Stimulated activated CD4-positive, alpha-beta T cell treated with anti-CD3 and anti-CD28 coated beads, TNF-alpha, amount 100 ng/mL, for 4 hours (primary cell): ENCODE results near the gene LGALS3.
A peak's percentile ranks its signal among the peaks of the same experiment; 100 is the strongest.
"Not testable (repeated sequence)": the region's sequence is repeated elsewhere in the genome, so short reads cannot be mapped to it uniquely, and the experiment has no call there.

ENCODE experiments used
- DNase-seq, 3 experiments: peaks; one replicate each; pipeline ENCODE4 v3.0.0-alpha.2; 2020; ENCODE audit warnings: low read depth in 3 of 3

LGALS3 gene

DNA sequence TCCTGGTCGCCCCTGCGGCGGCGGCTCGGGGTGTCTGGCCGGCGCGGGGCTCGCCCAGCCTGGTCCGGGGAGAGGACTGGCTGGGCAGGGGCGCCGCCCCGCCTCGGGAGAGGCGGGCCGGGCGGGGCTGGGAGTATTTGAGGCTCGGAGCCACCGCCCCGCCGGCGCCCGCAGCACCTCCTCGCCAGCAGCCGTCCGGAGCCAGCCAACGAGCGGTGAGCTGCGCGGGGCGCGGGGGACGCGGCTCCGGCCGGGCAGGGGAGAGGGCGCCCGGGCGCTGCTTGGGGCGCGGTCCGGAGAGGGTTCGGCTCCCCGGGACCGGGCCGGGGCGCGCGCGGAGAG lies at the start of gene LGALS3:
Gene LGALS3 (plus strand): TSS at position 167 of the 342 bp plus-strand sequence. CDS start 8,122 bp downstream, outside the sequence.
- peak in 1 of 3 experiments; percentile 21 for DNase-seq

DNA sequence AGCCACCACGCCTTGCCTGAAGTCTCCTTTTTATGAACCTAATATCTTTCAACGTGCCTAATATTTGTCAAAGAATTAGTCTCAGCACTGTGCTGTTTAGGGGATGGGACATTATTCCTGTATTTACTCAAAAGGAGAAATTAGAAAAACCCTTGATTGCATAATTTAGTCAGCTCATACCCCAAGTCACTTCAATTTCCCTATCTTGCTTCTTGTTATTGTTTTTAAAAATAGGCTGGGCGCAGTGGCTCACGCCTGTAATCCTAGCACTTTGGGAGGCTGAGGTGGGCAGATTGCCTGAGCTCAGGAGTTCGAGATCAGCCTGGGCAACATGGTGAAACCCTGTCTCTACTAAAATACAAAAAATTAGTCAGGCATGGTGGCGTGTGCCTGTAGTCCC lies 49.1 kb upstream of the LGALS3 start:
- DNase-seq: not testable (repeated sequence)

DNA sequence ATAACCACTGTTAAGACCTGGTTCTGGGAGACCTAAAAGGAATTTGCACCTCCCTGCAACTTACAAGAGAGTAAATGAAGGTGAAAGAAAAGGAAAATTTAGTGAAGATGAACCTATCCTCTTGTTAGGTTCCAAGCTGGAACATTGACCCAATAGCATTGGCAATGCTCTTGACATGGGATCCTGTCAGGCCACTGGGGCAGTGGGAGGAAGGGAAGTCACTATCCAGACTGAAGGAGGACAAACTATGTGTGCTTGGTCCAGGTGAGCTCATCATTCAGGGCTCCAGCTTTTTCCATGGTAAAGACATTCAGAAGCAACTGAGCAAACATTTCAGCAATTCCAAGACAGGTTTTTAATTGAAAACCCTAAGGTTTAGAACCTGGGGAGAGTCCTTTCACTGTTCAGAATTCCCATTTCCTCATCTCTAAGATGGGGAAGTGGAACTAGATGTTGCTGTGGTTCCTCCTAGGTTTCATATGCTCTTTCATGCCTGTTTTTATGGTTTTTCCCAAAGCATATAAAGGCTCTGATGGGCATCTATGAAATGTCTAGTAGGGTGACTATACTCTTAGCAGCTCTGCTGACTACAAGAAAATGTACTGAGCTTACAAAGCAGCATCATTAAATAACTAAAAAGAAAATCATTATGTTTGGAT lies 44.5 kb upstream of the LGALS3 start:
- DNase-seq: no peak

DNA sequence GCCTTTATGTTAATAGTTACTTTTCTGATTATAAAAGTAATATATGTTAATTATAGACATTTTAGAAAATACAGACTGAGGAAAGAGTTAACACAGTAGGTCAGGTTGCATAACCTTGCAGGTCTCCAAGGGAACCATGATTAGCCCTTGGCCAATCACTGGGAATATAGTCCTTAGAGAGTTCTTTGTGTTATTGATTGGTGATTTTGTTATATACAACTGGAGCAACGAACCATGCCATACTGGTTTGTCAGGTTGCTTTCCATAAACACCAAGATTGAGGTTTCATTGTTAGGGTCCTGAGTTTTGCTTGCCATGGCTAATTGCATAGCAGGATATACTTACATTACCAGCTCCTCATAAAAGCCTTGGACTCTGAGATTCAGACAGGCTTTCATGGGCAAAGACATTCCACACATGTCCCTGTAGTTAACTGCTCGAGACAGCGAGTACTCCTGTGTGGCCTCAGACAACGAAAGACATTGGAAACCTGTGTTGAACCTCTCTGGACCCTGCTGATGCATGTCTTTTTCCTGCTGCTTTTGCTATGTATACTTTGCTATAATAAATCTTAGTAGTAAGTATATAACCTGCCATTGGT lies 43.9 kb upstream of the LGALS3 start:
- no peak for DNase-seq

DNA sequence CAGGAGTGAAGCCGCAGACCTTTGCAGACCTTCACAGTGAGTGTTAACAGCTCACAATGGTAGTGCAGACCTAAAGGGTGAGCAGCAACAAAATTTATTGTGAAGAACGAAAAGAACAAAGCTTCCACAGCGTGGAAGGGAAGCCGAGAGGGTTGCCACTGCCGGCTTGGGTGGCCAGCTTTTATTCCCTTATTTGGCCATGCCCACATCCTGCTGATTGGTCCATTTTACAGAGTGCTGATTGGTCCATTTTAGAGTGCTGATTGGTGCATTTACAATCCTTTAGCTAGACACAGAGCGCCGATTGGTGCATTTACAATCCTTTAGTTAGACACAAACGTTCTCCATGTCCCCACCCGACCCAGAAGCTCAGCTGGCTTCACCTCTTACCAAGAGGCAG lies 42.1 kb upstream of the LGALS3 start:
- DNase-seq: no peak

DNA sequence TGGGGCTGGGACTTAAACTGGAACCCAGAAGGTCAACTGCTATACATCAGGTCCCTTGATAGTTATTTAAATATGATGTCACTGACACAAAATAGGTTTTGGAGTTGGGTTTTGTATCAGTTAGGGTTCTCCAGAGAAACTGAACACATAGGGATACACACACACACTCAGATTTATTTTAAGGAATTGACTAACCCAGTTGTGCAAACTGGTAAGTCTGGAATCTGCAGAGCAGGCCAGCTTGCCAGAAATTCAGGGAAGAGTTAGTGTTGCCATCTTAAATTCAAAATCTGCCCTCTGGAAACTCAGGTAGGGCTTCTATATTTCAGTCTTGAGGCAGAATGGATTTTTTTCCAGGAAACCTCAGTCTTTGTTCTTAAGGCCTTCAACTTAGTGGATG lies 40.7 kb upstream of the LGALS3 start:
- no peak for DNase-seq

DNA sequence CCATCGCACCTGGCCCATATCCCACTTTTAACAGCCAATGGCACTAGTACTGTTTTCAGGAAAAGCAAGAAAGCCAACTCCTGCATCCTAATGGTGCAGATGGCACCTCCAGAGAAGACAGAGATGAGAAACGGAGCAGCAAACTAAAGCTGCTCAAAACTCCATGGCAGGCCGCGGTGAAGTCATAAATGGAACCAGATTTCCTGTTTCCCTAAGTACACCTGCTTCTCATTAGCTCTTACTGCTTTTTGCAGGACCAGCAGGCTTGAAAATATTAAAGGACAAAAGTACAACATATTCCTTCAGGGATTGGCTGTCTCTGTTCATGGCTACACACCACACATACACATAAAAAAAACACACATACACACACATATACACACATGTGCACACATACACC lies 36.7 kb upstream of the LGALS3 start:
- DNase-seq: no peak

DNA sequence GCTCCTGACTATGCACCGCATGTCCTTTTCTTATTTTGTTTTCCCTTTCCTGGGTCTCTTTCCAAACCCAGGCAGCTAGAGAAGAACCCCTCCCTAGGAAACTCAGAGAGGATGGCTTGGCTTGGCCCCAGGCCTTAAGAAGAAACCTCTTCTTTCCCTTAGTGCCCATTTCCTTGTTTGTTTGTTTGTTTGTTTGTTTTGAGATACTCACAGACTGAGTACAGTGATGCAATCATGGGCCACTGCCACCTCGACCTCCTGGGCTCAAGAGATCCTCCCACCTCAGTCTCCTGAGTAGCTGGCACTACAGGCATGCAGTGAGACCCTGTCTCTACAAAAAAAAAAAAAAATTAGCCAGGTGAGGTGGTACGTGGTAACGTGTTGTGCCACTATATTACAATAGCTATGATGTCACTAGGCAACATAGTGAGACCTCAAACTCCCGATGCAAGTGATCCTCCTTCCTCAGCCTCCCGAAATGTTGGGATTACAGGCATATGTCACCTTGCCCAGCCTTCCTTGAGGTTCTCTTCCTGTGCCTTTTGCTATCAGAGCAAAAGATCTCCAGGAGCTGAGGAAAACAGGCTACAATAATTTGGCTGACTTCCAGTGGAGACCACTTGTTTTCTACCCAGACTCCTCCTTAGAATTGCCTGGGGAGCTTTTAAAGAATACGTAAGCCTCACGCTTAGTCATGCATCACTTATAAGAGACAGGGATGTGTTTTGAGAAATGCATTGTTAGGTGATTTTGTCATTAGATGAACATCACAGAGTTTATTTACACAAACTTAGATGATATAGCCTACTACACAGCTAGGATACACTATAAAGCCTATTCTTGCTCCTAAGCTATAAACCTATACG lies 34.5 kb upstream of the LGALS3 start:
- no peak for DNase-seq

DNA sequence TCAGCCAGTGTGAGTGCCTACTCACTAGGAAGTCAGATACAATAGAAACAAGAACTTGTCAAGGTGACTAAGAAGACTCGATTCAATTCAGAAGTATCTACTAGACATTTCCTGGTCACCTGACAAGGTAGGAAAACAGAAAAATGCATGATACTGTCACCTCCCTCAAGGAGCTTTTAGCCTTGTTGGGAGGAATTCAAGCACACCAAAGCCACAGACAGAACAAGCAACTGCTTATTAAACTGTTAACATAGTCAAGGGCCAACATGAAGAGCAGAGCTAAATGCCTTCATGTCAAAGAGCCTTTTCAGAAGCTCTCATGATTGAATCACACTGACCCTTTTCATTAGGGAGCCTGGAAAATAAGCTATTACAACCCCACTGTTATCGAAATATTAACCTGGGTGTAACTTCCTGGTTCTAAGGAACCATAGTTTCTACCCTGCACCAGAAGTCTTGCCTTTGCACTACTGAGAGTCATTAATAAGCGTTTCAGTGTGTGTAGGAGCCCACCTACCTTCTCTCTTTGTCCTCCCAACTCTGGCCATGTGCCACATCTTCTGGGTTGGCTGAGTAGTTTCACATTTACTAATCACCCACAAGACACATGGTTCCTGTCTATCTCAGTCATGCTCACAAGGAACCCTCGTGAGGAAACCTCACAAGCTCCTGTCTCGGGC lies 31.0 kb upstream of the LGALS3 start:
- DNase-seq: peak in 1 of 3 experiments; percentile 7

DNA sequence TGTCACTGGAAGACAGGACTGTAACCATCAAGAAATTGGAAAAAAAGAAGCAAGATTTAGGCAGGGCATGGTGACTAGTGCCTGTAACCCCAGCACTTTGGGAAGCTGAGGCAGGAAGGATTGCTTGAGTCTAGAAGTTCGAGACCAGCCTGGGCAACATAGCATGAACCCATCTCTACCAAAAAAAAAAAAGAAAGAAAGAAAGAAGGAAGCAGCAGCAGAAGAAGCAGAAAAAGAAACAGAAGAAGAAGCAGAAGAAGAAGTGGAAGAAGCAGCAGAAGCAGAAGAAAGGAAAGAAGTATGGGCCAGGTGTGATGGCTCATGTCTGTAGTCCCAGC lies 30.5 kb upstream of the LGALS3 start:
- no peak for DNase-seq

DNA sequence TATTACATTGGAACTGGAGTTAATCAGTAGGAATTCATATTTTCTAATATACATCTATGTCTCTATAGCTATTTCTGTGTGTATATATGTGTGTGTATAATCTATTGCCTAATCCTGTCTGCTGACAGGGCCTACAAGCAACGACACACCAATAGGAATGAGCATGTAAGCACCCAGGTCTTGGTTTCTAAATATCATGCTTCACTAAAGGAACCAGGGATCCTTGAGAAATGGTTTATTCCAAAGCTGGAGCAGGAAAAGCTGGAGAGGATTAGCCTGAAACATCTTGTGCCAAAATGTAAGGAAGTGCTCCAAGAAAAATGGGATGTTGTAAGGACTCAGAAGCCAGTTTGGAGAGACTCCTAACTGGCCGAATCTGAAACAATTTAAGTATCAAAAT lies 29.3 kb upstream of the LGALS3 start:
- DNase-seq: no peak

DNA sequence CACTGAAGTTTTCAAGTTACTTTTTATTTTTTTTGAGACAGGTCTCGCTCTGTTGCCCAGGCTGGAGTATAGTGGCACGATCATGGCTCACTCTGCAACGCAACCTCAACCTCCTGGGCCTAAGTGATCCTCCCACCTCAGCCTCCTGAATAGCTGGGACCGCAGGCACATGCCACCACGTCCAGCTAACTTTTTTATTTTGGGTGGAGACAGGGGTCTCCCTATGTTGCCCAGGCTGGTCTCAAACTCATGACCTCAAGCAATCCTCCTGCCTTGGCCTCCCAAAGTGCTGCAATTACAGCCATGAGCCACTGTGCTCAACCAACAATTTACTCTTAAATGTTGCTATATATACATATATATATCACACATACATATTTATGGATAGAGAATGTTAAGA lies 27.4 kb upstream of the LGALS3 start:
- DNase-seq: no peak

DNA sequence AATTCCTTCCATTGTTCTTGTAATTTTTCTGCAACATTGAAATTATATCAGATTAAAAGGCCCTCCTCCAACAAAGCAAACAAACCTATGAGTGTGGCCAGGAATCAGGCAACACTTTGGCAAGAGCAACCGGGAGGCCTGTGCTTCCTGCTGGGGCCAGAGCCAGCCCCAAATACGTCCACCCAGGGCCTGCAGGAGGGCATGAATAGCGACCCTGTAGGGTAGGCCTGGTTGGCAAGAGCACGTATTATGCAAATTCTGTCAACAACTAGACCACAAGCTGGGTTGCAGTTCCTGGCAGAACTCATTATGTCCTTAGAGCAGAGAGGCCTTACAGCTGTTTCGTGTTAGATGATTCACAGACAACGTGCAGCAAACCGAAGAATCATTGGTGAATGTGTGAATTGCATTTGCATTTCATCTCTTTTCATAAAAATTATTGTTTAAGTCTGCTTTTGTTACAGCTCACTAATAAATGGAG lies 26.9 kb upstream of the LGALS3 start:
- no peak for DNase-seq

DNA sequence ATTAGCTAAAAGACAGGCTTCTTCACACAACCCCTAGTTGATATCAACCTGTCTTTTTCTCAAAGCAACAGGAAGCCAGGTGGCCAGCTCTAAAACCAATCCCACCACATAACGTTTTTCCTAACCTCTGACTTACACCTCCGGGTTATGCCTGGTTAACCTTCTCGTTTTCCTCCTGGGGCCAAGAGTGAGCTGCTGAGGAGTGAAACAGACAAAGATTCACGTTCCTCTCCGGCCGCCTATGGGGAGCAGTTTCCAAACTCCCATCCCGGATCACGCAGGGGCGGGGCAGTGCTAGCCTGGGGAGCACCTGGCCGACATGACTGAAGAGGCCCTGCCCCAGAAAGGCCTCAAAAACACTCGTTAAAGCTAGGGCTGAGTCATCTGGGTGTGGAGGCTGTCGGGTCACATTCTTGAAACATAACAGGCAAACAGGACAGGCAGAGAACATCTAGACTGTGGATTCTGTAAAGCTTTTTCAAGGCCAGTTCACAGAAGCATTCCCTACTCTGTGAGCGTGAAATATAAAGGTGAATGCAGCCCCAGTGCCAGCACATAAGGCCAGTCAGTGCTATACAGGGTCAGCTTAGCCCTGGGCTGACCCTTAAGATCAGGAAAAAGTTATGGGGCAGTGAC lies 25.9 kb upstream of the LGALS3 start:
- DNase-seq: peak in 2 of 3 experiments; percentile 9 to 16

DNA sequence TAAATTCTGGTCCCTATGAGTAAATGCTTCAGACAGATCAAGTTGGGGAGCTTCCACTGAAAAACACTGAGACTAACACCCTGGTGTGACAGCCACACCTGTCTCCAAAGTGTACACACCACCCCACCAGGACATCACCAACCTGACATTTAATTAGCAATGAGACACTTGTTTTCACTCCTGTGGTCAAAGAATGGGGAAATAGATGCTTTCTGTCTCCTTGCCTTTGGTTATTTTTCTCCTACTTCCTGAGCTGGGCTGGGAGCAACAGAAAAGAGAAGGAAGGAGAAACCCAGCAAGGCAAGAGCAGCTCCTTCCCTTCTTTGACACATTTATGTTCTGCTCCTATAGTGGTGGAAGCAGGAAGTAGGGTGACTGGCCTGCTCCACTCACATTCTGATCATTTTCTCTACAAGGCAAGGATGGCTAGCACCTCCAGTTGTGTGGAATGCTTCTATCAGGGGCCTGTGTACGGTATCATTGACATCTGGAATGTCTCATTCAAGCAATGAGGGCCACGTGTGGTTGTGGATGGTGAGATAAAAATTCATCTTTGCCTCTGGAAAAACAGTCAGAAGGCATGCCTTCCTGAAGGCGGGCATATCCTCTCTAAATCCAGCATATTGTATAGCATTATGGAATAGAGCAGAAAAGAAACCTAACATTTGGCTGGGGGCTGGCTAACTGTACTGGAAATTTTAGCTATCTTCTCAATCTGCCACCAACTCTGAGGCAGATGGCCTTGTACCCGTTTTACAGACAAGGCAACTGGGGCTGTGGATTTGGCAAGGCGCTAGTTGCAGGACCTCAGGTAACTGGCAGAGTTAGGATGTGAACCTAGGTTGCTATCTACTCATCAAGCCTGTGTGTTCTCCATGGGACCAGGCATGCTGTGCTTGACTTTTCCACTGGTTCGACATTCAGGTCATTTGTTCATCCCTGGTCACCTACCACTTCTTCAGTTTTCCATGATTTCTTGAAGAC lies 24.8 kb upstream of the LGALS3 start:
- no peak for DNase-seq

DNA sequence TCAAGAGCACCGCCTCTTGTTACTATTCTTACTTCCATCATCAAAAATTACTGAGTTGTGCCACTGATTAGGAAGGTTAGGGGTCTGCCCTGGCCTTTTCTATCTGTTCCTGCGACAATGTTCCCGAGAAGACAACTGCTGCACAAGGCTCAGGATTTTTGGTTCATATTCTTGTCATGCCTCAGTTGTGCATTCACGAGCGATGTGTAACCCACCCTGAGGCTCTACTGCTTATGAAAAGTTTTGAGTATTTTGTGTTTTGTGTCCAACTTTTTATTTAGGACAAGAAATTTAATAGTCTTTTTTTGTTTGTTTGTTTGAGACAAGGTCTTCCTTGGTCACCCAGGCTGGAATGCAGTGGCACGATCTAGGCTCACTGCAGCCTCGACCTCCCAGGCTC lies 23.1 kb upstream of the LGALS3 start:
- DNase-seq: no peak

DNA sequence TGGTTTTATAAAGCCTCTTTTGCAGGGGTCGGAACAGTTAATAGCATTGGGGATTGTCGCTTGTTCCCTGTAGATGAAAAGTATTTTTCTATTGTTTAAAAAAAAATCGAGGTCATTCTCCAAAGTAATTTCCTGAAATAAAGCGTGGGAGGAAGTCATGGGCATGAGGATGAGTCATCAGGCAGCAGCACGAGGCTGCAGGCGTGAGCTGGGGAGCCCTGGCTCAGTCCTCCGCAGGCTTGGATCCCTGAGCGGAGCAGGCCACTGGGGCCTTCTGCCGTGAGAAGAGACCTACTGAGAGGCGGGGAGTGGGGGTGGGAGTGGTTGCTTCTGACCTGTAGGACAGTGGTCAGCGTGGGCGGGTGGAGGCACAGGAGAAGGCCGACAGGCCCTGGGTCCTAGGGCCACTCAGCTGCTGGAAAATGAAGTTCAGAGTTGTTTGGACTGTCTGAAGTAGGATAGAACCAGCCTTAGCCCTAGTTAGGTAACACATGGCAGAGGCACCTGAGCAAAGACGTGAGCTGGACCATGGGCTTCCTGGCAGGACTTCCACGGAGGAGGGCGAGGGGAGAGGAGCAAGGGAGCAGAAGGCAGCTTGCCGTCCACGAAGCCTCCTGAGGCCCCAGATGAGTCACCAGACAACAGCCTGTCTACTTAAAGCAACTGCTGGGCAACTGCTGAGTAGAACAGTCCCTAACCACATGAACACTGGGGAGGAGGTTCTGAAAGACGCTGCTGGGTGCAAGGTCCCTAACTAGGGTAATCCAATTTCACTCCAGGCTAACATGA lies 21.1 kb upstream of the LGALS3 start:
- DNase-seq: peak in 1 of 3 experiments; percentile 13

DNA sequence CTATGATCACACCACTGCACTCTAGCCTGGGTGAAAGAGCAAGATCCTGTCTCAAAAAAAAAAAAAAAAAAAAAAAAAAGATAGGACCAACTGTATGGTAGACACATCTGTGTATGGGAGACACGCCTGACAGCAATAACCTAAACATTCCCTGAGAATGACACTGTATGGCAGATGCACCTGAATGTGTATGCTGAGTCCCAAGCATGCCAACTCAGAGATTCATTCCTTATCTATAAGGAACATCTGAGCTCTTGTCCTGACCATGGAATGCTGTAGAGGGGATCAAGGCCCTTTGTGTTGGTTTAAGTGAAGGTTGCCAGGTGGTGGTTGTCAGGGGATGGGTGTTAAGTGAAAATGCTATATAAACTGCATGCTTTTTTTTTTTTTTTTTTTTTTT lies 19.2 kb upstream of the LGALS3 start:
- DNase-seq: no peak

DNA sequence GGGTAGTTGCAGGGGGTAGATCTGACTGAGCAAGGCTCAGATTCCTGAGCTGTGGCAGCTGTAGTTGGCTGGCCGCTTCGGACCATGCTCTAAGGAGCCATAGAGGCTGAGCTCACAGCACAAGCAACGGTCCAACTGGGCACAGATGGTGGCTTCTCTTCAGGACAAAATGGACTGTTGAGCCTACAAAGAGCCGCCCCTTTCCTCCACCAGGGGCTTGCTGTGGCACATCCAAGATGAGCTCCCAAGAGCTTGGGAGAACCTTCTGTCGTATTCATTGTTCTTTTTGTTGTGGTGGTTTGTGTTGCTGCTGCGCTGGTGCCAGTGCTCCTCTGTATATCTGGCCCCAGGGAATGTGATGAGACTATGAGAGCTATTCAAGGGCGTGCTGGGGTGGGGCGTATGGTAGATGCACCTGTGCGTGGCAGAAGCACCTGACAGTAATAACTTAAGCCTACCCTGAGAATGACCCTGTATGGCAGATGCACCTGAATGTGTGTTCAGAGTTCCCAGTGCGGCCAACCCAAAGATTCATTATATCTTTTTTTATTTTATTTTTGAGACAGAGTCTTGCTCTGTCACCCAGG lies 17.8 kb upstream of the LGALS3 start:
- no peak for DNase-seq
